GM19324 (cell line): ENCODE measurements around the gene IFI27L2.

Experiments used
- ATAC-seq: cut with Tn5 transposase; IDR thresholded peaks from one replicate; pipeline ENCODE4 v1.9.1; 2021; ENCODE audit warnings: mild to moderate bottlenecking, moderate library complexity; ENCODE audit not compliant: unreplicated experiment, low FRiP score

Gene IFI27L2

GRCh38 chr14:94124582-94125377, 4.6 kb downstream of the IFI27L2 start:
- ATAC-seq: no peak

- ATAC-seq: no peak
Measured at GRCh38 chr14:94123868-94124267, 5.5 kb downstream of the IFI27L2 start.

- ATAC-seq: no peak
Measured at GRCh38 chr14:94123296-94123695, 6.1 kb downstream of the IFI27L2 start.

GRCh38 chr14:94122438-94122837, 7.0 kb downstream of the IFI27L2 start:
- no peak for ATAC-seq

- ATAC-seq: no peak
Measured at GRCh38 chr14:94121485-94121884, 7.9 kb downstream of the IFI27L2 start.

- no peak for ATAC-seq
Measured at GRCh38 chr14:94120667-94121340, 8.6 kb downstream of the IFI27L2 start.

- ATAC-seq: no peak
Measured at GRCh38 chr14:94119071-94119470, 10.3 kb downstream of the IFI27L2 start.

GRCh38 chr14:94117856-94118255, 11.5 kb downstream of the IFI27L2 start:
- ATAC-seq: no peak

- ATAC-seq: no peak
Measured at GRCh38 chr14:94116701-94117100, 12.7 kb downstream of the IFI27L2 start.

GRCh38 chr14:94115631-94116030, 13.8 kb downstream of the IFI27L2 start:
- ATAC-seq: no peak

GRCh38 chr14:94115058-94115591, 14.3 kb downstream of the IFI27L2 start:
- ATAC-seq: no peak

- no peak for ATAC-seq
Measured at GRCh38 chr14:94114589-94115057, 14.8 kb downstream of the IFI27L2 start.

- no peak for ATAC-seq
Measured at GRCh38 chr14:94113908-94114588, 15.4 kb downstream of the IFI27L2 start.

GRCh38 chr14:94113490-94113889, 15.9 kb downstream of the IFI27L2 start:
- no peak for ATAC-seq

- no peak for ATAC-seq
Measured at GRCh38 chr14:94113073-94113472, 16.3 kb downstream of the IFI27L2 start.

GRCh38 chr14:94112513-94113063, 16.8 kb downstream of the IFI27L2 start:
- ATAC-seq: no peak

- ATAC-seq: no peak
Measured at GRCh38 chr14:94111276-94112095, 17.9 kb downstream of the IFI27L2 start.

- ATAC-seq: no peak
Measured at GRCh38 chr14:94110552-94111181, 18.7 kb downstream of the IFI27L2 start, which contains the start of gene IFI27. Gene IFI27, plus strand, starts transcription at chr14:94110736.

- ATAC-seq: no peak
Measured at GRCh38 chr14:94109915-94110250, 19.5 kb downstream of the IFI27L2 start.
